Activated CD8-positive, alpha-beta memory T cell treated with anti-CD3 and anti-CD28 coated beads for 36 hours (primary cell): ENCODE results near the gene SMURF2. TPM values are rescaled to one million over a fixed set of nuclear protein-coding genes. Genes with fewer than 3 reads are reported as not detected.

Experiments
- CTCF ChIA-PET: fragments of 350-600 bp; sonication (Branson Sonifier 250); formaldehyde crosslinking; loops from one replicate; lab custom pipeline; 2021; ENCODE audit warnings: antibody characterized with exemption; lab: Charles Lee
- POLR2A ChIA-PET: fragments of 350-600 bp; sonication (Branson Sonifier 250); formaldehyde crosslinking; loops from one replicate; lab custom pipeline; 2021; ENCODE audit warnings: antibody characterized with exemption; lab: Charles Lee
- total RNA-seq, 2 experiments: library from RNA; stranded (reverse); gene quantifications; one replicate each; pipeline ENCODE4 v1.2.3, GENCODE V29; 2021

The SMURF2 gene
- total RNA-seq, 2 experiments from 2014 or later, result 18.3 to 19.4 TPM

DNA sequence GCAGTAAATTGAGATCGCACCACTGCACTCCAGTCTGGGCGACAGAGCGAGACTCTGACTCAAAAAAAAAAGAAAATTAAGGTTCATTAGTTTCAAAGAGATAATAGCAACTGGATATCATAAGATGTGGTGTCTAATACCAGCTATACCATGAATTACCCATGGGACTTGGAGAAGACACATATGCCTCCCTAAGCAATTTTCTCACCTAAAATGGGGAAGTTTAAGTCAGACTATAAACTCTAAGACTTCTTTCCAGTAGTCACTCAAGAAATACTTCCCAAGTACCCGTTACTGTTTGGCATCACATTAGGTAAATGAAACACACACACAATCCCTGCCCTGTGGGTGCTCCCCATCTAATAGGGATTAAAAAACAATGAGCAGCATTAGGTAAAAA lies 22.6 kb downstream of the SMURF2 start:
- CTCF ChIA-PET, result no interaction called here
- POLR2A ChIA-PET, result interaction anchor here (1.1 kb wide), 1 partner anchor 23 kb away, joined by 3 read pairs; the partner anchor contains the start of gene SMURF2

DNA sequence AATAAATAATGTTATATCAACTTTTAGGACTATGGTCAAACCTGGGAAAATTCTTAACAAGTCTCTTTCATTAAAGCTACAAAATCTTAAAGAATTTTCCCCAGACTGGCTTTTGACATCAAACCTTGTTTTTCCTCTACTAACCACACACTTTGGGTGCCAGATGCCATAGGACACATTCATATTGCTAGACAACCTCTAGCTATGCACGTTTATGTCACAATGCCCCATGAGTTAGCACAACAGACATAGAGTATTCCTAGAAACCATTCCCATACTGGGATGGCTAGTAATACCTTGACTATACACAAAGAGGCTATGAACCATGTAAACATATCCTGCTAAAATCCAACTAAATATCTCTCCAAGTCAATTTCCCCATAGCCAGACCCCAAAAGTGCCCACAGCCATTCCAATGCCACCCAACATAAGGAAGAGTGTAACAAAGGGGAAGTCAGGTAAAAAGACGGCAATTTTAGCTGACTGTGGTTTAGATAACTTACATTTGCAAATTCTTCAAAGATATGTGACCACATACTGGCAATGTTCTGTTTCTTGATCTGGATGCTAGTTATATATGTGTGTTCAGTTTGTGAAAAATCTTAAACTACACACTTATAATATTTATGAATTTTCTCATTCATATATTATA lies 23.4 kb downstream of the SMURF2 start:
- CTCF ChIA-PET, result interaction anchor here (1.1 kb wide), 1 partner anchor 20 kb away, joined by 3 read pairs; no protein-coding TSS in a partner anchor
- POLR2A ChIA-PET, result interaction anchor here (0.7 to 1.1 kb wide), 2 partner anchors 23 to 67 kb away, joined by 3 to 7 read pairs; partner anchors contain the start of gene SMURF2

DNA sequence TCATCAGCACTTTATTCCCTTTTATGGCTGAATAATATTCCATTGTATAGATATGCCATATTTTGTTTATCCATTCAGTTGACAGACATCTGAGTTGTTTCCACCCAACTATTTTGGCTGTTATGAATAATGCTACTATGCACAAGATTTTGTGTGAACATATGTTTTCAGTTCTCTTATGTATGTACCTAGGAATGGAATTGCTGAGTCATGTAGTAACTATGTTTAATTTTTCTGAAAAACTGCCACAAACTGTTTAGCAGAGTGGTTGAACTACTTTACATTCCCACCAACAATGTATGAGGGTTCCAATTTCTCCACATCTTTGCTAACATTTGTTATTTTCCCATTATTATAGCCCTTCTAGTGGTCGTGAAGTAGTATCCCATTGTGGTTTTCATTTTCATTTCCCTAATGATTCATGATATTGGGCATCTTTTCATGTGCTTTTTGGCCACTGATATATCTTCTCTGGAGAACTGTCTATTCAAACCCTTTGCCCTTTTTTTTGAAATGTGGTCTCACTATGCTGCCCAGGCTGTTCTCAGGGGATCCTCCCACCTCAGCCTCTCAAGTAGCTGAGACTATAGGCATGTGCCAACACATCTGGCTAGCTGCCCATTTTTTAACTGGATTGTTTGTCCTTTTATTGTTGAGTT lies 26.3 kb downstream of the SMURF2 start:
- ChIA-PET POLR2A (interaction anchor here (1.0 kb wide), 1 partner anchor 72 kb away, joined by 3 read pairs; no protein-coding TSS in a partner anchor), CTCF (interaction anchor here (0.6 to 1.3 kb wide), 4 partner anchors 11 to 216 kb away, joined by 3 to 4 read pairs (median 4); no protein-coding TSS in a partner anchor)

DNA sequence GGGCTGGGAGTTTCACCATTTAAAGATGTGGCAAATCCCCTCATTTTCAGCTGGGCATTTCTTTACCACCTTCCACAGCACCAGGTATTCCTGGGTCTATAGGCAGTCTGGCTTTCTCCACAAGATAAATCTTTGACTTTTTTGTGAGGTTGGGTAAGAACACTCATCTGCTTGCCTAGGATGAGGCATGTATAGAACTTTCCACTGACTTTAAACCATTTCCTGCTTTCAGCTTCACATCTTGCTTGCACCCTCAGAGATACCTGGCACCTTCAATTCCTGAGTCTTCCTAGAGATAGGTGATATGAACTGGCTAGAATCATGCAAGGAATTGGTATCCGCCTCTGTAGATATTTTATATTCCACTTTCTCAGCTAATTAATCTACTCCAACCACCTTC lies 27.9 kb downstream of the SMURF2 start:
- CTCF ChIA-PET, result interaction anchor here (1.0 to 1.1 kb wide), 2 partner anchors 9 to 24 kb away, joined by 3 read pairs; no protein-coding TSS in a partner anchor
- POLR2A ChIA-PET, result no interaction called here

- POLR2A ChIA-PET, result no interaction called here
- CTCF ChIA-PET, result interaction anchor here (1.1 kb wide), 1 partner anchor 16 kb away, joined by 3 read pairs; no protein-coding TSS in a partner anchor
Observed at GRCh38 chr17:64632606-64633005, 29.5 kb downstream of the SMURF2 start.

DNA sequence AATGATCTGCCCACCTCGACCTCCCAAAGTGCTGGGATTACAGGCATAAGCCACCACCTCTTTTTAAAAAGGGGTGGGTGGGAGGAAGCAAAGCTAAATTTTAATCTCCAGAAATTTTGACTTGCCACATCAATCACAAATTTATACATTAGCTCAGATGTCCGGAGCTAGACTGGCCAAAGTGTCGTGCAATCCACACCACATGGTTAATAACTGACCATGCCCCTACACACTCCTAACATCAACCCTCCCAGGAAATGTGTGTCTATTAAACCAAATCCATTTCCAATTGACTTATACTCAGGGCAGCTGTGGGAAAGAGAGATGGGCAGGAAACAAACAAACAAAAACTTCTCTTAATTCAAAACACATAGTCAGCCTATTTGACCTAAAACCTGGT lies 29.9 kb downstream of the SMURF2 start:
- ChIA-PET POLR2A (no interaction called here), CTCF (interaction anchor here (1.1 kb wide), 1 partner anchor 17 kb away, joined by 3 read pairs; no protein-coding TSS in a partner anchor)

DNA sequence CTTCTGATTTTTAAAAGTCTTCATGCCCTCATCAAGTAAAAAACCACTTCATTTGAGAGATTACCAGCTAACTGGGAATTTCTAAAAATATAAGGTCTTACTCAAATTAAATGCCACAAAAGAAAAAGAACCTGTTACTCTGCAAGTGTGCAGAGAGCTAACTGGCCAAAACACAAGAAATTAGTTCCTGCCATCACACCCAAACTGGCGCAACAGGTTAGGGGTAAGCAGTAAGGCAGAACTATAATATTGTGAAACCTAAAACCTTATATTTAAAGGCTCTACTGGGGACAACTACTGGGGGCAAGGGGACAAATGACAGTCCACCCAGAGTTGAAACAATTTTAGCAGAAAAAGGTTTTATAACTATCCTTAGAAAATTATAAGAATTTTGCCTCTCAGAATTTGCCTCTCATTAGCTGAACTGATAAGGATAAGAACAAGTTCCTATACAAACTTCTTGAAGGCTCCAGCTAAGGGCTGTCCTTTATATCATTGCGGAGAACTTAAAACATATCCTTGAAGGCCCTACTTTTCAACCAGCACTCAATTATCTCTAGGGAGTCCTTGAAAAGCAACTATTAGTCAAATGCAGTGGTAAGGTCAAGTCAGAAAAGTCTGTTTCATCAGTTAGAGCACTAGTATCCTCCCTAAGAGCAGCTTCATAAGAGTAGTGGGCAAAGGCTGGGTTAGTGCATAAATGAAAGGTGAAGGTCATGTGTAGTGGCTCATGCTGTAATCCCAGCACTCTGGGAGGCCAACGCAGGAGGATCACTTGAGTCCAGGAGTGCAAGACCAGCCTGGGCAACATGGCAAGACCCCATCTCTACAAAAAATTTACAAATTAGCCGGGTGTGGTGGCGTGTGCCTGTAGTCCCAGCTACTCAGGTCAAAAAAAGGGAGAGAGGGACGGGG lies 31.5 kb downstream of the SMURF2 start:
- ChIA-PET CTCF (interaction anchor here (1.3 kb wide), 1 partner anchor 19 kb away, joined by 3 read pairs; no protein-coding TSS in a partner anchor), POLR2A (interaction anchor here (0.7 kb wide), 1 partner anchor 11 kb away, joined by 3 read pairs; no protein-coding TSS in a partner anchor)

GRCh38 chr17:64628641-64629040 lies 33.5 kb downstream of the SMURF2 start:
- ChIA-PET CTCF (no interaction called here), POLR2A (no interaction called here)

DNA sequence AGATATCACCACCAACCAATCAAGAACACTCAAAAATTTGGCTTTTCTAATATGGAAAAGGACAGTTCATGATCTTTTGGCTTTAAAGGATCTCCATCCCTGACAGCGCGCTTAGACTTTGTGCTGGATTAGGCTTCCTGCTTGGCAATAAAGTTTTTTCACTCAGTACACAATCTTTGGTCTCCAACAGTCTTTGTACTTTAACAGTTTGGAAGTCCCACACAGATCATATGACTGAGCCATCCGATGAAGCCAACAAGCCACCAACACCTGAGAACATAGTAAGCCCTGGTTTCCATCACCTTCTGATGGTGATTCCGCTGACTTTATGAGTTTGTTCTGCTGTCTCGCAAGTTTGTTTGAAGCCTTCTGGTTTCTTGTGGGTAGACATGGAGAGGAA lies 34.3 kb downstream of the SMURF2 start:
- POLR2A ChIA-PET, result no interaction called here

GRCh38 chr17:64626827-64627226 lies 35.3 kb downstream of the SMURF2 start:
- ChIA-PET POLR2A (no interaction called here), CTCF (no interaction called here)

More for the DNA sequence above, 34.3 kb downstream of the SMURF2 start:
- CTCF ChIA-PET, result no interaction called here

- ChIA-PET CTCF (no interaction called here), POLR2A (no interaction called here)
Observed at GRCh38 chr17:64625541-64625940, 36.6 kb downstream of the SMURF2 start.

- ChIA-PET POLR2A (no interaction called here), CTCF (no interaction called here)
Observed at GRCh38 chr17:64622931-64623654, 39.0 kb downstream of the SMURF2 start.

DNA sequence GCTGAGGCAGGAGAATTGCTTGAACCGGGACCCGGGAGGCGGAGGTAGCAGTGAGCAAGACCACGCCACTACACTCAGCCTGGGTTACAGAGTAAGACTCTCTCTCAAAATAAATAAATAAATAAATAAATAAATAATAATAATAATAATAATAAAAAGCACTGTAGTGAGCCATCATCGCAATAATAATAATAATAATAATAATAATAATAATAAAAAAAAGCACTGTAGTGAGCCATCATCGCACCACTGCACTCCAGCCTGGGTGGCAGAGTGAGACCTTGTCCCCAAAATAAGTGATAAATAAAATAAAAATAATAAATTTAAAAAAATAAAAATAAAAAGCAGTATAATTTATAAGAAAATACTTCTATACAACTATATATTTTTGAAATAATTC lies 40.3 kb downstream of the SMURF2 start:
- CTCF ChIA-PET, result interaction anchor here (1.5 to 2.0 kb wide), 2 partner anchors 27 to 202 kb away, joined by 3 to 5 read pairs; no protein-coding TSS in a partner anchor
- POLR2A ChIA-PET, result no interaction called here

GRCh38 chr17:64618848-64619247 lies 43.3 kb downstream of the SMURF2 start:
- POLR2A ChIA-PET, result interaction anchor here (0.6 kb wide), 1 partner anchor 18 kb away, joined by 8 read pairs; no protein-coding TSS in a partner anchor
- CTCF ChIA-PET, result interaction anchor here (0.6 to 0.9 kb wide), 2 partner anchors 17 to 19 kb away, joined by 3 to 4 read pairs; no protein-coding TSS in a partner anchor

- ChIA-PET POLR2A (no interaction called here), CTCF (no interaction called here)
Observed at GRCh38 chr17:64617125-64617780, 44.9 kb downstream of the SMURF2 start.

- CTCF ChIA-PET, result no interaction called here
- POLR2A ChIA-PET, result no interaction called here
Observed at GRCh38 chr17:64615028-64615677, 47.0 kb downstream of the SMURF2 start.
